Measurements from ENCODE around the gene AHDC1.

DNA sequence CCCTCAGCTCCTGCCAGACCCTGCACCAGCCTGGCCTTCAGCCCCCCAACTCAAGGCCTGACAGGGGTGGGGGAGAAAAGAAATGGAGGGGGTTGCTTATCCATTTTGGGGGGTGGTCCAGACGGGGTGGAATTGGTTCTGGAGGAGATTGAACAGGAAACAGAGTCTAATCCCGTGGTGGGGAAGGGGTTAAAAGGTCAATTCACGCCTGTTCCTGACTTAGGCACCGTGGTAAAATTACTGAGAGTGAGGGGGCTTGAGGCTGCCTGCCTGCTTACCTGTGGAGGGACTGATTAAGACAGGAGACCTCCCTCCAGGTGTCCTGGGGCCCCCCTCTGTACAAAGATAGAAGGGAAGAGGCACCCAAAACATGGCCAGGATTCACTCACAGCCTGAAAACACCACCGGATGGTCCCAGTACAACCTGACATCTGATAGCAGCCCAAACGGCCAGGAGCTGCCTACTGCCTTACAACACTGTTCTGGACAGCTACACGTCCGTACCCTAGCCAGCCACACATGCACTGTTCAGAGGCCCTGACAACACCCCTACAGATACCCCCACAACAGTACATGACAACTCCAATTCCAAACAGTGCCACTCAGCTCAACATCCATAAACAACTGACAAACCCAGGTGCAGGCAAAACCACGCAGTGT, 31.8 kb downstream of the AHDC1 start:
- TF ChIP-seq EP300 (IDR thresholded peaks at IDR 0.05; ENCODE audit: borderline replicate concordance) (no peak), YY1 (IDR thresholded peaks at IDR 0.05; ENCODE audit: low read depth) (no peak), NFIC (IDR thresholded peaks at IDR 0.05) (no peak), TEAD4 (IDR thresholded peaks at IDR 0.05) (no peak), TCF12 (IDR thresholded peaks at IDR 0.05; ENCODE audit: low read depth) (no peak), TAF1 (IDR thresholded peaks at IDR 0.05; ENCODE audit: low read depth) (no peak), CEBPB (IDR thresholded peaks at IDR 0.05) (no peak), FOXM1 (IDR thresholded peaks at IDR 0.05; ENCODE audit: borderline replicate concordance, low read depth) (no peak), CREB1 (IDR thresholded peaks at IDR 0.05; ENCODE audit: low read depth) (no peak), ZBTB7A (IDR thresholded peaks at IDR 0.05; ENCODE audit: low read depth) (0 out of 2 replicates have a peak, but pooled peaks have one; percentile 67)
- TF ChIP-seq, protein P1, sequence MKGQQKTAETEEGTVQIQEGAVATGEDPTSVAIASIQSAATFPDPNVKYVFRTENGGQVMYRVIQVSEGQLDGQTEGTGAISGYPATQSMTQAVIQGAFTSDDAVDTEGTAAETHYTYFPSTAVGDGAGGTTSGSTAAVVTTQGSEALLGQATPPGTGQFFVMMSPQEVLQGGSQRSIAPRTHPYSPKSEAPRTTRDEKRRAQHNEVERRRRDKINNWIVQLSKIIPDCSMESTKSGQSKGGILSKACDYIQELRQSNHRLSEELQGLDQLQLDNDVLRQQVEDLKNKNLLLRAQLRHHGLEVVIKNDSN (IDR thresholded peaks at IDR 0.05): no peak

Data from Ishikawa (cell line).